ENCODE measurements around the gene DPYSL4.
"Not testable (repeated sequence)": the region's sequence is repeated elsewhere in the genome, so short reads cannot be mapped to it uniquely, and the experiment has no call there.

- TF ChIP-seq POLR2A, CTCF (IDR thresholded peaks at IDR 0.05): not testable (repeated sequence)
These were observed 27.2 kb upstream of the DPYSL4 start for GRCh38 chr10:132159302-132160230.
